LNCaP clone FGC (cell line): ENCODE measurements around the gene CES3.
"Not testable (repeated sequence)": the region's sequence is repeated elsewhere in the genome, so short reads cannot be mapped to it uniquely, and the experiment has no call there.

Source experiments
- DNase-seq: peaks from one replicate; pipeline ENCODE4 v3.0.0-alpha.2; 2011; ENCODE audit warnings: low read depth
- H3K4me3 ChIP-seq: 2 replicates; pipeline ENCODE4 v1.5.1; 2011; ENCODE audit warnings: mild to moderate bottlenecking, low read depth, low read length, control low read depth
- CTCF ChIP-seq: IDR thresholded peaks from 2 replicates; pipeline ENCODE4 v1.5.1; 2012; ENCODE audit warnings: mild to moderate bottlenecking; ENCODE audit not compliant: control insufficient read depth, insufficient read depth; ENCODE audit errors: extremely low read depth

The CES3 gene

GRCh38 chr16:66939366-66939765, 21.7 kb upstream of the CES3 start:
- no peak overlapping the region for H3K4me3 ChIP-seq
- DNase-seq = no peak
- TF ChIP-seq CTCF = no peak

- TF ChIP-seq CTCF = no peak
These were observed 20.8 kb upstream of the CES3 start for GRCh38 chr16:66940236-66940635.

GRCh38 chr16:66942981-66943380, 18.1 kb upstream of the CES3 start:
- no peak overlapping the region for H3K4me3 ChIP-seq
- TF ChIP-seq CTCF = no peak
- no peak for DNase-seq

More at GRCh38 chr16:66940236-66940635, 20.8 kb upstream of the CES3 start:
- DNase-seq = no peak
- H3K4me3 ChIP-seq = no peak overlapping the region

- no peak overlapping the region for H3K4me3 ChIP-seq
- no peak for DNase-seq
- TF ChIP-seq CTCF = no peak
These were observed 17.5 kb upstream of the CES3 start for GRCh38 chr16:66943426-66944053.

GRCh38 chr16:66944054-66944441, 17.0 kb upstream of the CES3 start:
- DNase-seq = no peak
- no peak for TF ChIP-seq CTCF
- no peak overlapping the region for H3K4me3 ChIP-seq

- DNase-seq = not testable (repeated sequence)
These were observed 16.1 kb upstream of the CES3 start for GRCh38 chr16:66944971-66945370.

GRCh38 chr16:66945939-66946338, 15.1 kb upstream of the CES3 start:
- no peak for DNase-seq
- no peak for TF ChIP-seq CTCF
- no peak overlapping the region for H3K4me3 ChIP-seq

More at GRCh38 chr16:66944971-66945370, 16.1 kb upstream of the CES3 start:
- not testable (repeated sequence) for H3K4me3 ChIP-seq

GRCh38 chr16:66946541-66946940, 14.5 kb upstream of the CES3 start:
- no peak for DNase-seq
- TF ChIP-seq CTCF = no peak
- no peak overlapping the region for H3K4me3 ChIP-seq
